Pancreas (tissue), 10 donors: ENCODE data around the gene EPHA1. TPM values are rescaled to one million over a fixed set of nuclear protein-coding genes. Genes with fewer than 3 reads are reported as not detected.

ENCODE experiments used
- ATAC-seq, 4 donors: fragments of 200-7000 bp; cut with Tn5 transposase; one replicate each; pipeline versions ENCODE4 v1.8.0 to v1.9.1; 2020; ENCODE audit warnings: mild to moderate bottlenecking in 4 of 4, moderate library complexity in 4 of 4
- DNase-seq, 6 donors: peaks; one replicate each; pipeline ENCODE4 v3.0.0-alpha.2; 2020
- FAIRE-seq: peaks from 2 replicates; lab custom pipeline; 2012; peaks lifted over from hg19 to GRCh38; lab: Jason Lieb, UNC
- H3K27ac ChIP-seq, 4 donors: fragments of 200-600 bp; sonication (generic); 1 replicate in 3 of 4; 2 replicates in 1 of 4; pipeline versions ENCODE4 v1.5.0 to v1.8.0; 2020
- H3K27me3 ChIP-seq, 4 donors: fragments of 200-600 bp; one replicate each; pipeline ENCODE4 v1.8.0; 2021
- H3K36me3 ChIP-seq, 3 donors: fragments of 200-600 bp; sonication (generic) in 1 of 3; one replicate each; pipeline versions ENCODE4 v1.5.0 to v1.8.0; 2020 to 2021
- H3K4me1 ChIP-seq, 3 donors: fragments of 200-600 bp; one replicate each; pipeline ENCODE4 v1.8.0; 2021
- H3K4me3 ChIP-seq, 4 donors: fragments of 200-600 bp; sonication (generic) in 2 of 4; one replicate each; pipeline versions ENCODE4 v1.5.0 to v1.8.0; 2020 to 2021
- H3K9me3 ChIP-seq, 4 donors: fragments of 200-600 bp; one replicate each; pipeline ENCODE4 v1.8.0; 2021
- WGBS, 2 donors: extraction: QIAGEN DNeasy Blood & Tissue Kit; methylation state at CpG; one replicate each; pipeline ENCODE4 v1.1.7; 2013; 5-methylcytosine and 5-hydroxymethylcytosine counted together
- intact Hi-C, 3 donors: fragments of 100-400 bp; cut with DNase I; formaldehyde crosslinking; loops; one replicate each; pipeline versions ENCODE4 v1.11.1 to v1.14.2; 2022
- polyA plus RNA-seq, 2 donors: library from polyadenylated mRNA; stranded (reverse); fragments of 200-250 nt; gene quantifications; one replicate each; pipeline ENCODE4 v1.2.3, GENCODE V29; 2013
- total RNA-seq, 6 donors: library from RNA; stranded (reverse); fragmentation: NEBNext Ultra II Directional in 4 of 6; extraction: Animal tissue kit (Norgen Biotek cat#: 25700) in 4 of 6; gene quantifications; one replicate each; pipeline versions ENCODE4 v1.2.1 to v1.2.4, GENCODE V29; 2021 to 2023
- TF ChIP-seq, protein P1 (sequence below), 4 donors: fragments of 200-600 bp; sonication (generic) in 3 of 4; IDR thresholded peaks; one replicate each; pipeline versions ENCODE4 v1.5.0 to v1.8.0; 2021; ENCODE audit warnings: antibody characterized with exemption in 4 of 4
- donor health status: healthy with polysubstance abuse.
- donor health status: DM: no; HTN: no; CAD: no; lungs with moderate emphysema.
- donor health status: DM: no; HTN: no; CAD: no.
- donor health status: control.
- donor health status: control.
- donor health status: Bipolar disorder and iron deficiency.
- donor health status: DM: yes; HTN: yes; CAD: no.
- donor health status: DM: no; HTN: no; CAD: no.
- donor health status: DM: no; HTN: no; CAD: no.
- donor health status: DM: yes; HTN: yes; CAD: no.

The EPHA1 gene
- total and polyA plus RNA-seq, 8 donors, result 5.3 to 14.2 (median 7.8) TPM

DNA sequence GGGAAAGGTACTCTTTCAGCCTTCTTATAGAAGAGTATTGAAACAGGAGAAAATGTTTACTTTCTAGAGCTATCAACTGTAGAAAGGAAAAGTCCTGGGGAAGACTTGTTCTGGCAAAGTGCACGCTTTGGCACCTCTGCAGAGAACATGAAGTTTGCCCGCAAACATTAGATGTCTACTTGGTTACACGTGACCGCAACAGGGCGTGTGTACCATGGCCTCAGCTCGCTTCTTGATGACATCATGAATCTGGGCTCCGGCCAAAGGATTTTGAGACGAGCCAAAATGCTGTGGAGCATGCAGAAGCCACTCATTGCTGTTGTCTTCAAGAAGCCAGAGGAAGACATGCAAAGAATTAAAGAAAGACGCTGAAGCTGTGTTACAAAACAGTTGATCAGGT lies 26.0 kb upstream of the EPHA1 start:
- Histone ChIP-seq H3K27me3 (peaks cover 0 to 4% (median 0%) of the 10 kb centered on the region in 4 donors), H3K4me1 (no peaks in the 10 kb centered on the region), H3K4me3 (no peak overlapping the region), H3K36me3 (no peaks in the 10 kb centered on the region), H3K9me3 (no peaks in the 10 kb centered on the region), H3K27ac (no peak overlapping the region)
- peak in 1 of 4 donors; percentile 27 for ATAC-seq
- no peak for DNase-seq
- WGBS, 2 donors, result 71 to 77% methylated on average over 9 of the region's 9 CpGs
- intact Hi-C loops, result no loop called here
- TF ChIP-seq, protein P1, sequence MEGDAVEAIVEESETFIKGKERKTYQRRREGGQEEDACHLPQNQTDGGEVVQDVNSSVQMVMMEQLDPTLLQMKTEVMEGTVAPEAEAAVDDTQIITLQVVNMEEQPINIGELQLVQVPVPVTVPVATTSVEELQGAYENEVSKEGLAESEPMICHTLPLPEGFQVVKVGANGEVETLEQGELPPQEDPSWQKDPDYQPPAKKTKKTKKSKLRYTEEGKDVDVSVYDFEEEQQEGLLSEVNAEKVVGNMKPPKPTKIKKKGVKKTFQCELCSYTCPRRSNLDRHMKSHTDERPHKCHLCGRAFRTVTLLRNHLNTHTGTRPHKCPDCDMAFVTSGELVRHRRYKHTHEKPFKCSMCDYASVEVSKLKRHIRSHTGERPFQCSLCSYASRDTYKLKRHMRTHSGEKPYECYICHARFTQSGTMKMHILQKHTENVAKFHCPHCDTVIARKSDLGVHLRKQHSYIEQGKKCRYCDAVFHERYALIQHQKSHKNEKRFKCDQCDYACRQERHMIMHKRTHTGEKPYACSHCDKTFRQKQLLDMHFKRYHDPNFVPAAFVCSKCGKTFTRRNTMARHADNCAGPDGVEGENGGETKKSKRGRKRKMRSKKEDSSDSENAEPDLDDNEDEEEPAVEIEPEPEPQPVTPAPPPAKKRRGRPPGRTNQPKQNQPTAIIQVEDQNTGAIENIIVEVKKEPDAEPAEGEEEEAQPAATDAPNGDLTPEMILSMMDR (IDR thresholded peaks at IDR 0.05), result no peak
- no peak for FAIRE-seq

DNA sequence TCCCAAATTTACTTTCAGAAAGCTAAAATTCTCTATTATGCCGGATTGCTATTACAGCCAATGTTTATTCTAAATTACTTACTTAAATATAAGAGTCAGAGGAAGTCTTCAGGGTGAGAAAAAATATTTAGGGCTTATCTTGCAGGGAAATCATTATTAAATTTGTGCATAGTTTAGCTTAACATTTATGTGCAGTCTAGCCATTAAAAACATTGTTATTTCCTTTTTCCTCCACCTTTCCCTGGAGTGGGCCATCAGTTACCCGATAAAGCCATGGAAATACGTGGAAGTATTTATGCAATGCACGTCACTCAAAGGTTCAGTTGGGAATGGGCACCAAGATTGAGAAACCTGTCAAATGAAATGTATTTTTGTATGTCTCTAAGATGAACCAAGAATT lies 25.1 kb upstream of the EPHA1 start:
- TF ChIP-seq, protein P1 (IDR thresholded peaks at IDR 0.05), result no peak
- ATAC-seq, result no peak
- Histone ChIP-seq H3K4me3 (no peak overlapping the region), H3K9me3 (no peaks in the 10 kb centered on the region), H3K27me3 (peaks cover 0 to 4% (median 0%) of the 10 kb centered on the region in 4 donors), H3K27ac (no peak overlapping the region), H3K36me3 (no peaks in the 10 kb centered on the region), H3K4me1 (no peaks in the 10 kb centered on the region)
- 77 to 85% methylated on average over 4 of the region's 4 CpGs for WGBS, 2 donors
- intact Hi-C loops, result no loop called here
- DNase-seq, result no peak
- FAIRE-seq, result no peak

DNA sequence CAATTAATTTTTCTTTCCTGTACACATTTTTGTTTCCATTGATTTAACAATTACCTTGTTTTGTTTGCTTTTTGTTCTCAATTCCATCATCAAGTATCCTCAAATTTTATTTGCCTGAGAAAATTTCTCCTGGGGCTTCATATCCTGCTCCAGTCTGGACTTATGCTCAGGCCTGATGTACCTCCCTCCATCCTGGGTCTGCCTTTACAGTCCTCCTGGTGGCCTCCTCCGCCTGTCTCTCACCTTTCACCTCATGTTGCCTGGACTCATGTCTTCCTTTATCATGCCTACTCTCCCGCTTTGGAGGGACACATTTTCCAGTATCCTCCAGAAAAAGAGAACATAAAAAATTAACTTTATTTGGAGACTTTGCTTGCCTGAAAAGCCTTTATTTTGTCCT lies 22.5 kb upstream of the EPHA1 start:
- TF ChIP-seq, protein P1 (IDR thresholded peaks at IDR 0.05), result no peak

DNA sequence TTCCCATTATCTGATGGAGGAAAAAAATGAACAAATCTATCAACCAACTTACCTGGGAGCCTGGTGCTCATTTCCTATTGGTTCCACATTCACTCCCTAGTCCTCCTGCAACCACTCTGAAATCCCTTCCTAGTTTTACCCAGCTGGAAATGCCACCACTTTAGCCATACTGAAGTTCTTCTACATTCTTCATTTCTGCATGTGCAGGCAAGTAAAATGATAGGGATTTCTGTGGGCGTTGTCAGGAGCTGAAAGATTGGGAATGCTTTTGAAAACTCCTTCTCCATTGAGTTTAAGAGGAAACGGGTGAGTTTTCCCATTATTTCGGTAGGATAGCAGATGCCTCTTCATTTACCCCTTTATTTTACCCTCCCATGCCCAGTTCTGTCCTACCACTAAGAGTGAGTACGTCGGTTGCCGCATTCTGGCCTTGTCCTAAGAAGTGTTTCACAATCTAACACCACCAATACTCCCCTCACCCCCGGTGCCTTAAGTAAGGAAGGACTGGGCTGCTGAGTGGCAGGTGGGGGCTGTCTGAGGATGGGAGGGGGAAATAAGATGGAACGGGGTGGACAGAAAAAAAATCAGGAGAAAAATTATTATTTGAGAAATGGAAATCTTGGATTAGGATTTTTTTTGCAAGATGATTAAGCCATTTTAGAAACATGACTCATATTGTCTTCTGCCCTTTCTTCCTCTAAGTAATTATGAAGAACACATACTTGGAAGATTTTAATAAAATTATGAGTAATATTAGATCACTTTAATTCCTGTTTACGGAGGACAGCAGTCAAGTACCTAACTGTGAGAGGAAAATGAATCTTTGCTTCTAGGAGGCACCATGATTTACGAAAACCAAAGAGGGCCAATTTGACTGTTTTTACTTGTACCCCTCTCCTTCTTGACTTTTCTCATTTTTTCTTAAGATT lies 21.4 kb upstream of the EPHA1 start:
- WGBS, 2 donors, result 71 to 81% methylated on average over 10 of the region's 10 CpGs
- H3K9me3 ChIP-seq, result no peaks in the 10 kb centered on the region
- H3K27me3 ChIP-seq, result peaks cover 0 to 4% (median 0%) of the 10 kb centered on the region in 4 donors
- no peak overlapping the region for H3K27ac ChIP-seq
- no peak for FAIRE-seq
- TF ChIP-seq, protein P1 (IDR thresholded peaks at IDR 0.05), result no peak
- no peak for ATAC-seq
- intact Hi-C loops, result no loop called here
- H3K4me1 ChIP-seq, result no peaks in the 10 kb centered on the region
- H3K4me3 ChIP-seq, result no peak overlapping the region
- no peak for DNase-seq
- H3K36me3 ChIP-seq, result no peaks in the 10 kb centered on the region

More for the DNA sequence above, 22.5 kb upstream of the EPHA1 start:
- ATAC-seq (no peak), DNase-seq (no peak), FAIRE-seq (no peak)
- Histone ChIP-seq H3K27ac (no peak overlapping the region), H3K36me3 (no peaks in the 10 kb centered on the region), H3K9me3 (no peaks in the 10 kb centered on the region), H3K4me1 (no peaks in the 10 kb centered on the region), H3K27me3 (peaks cover 0 to 4% (median 0%) of the 10 kb centered on the region in 4 donors), H3K4me3 (no peak overlapping the region)
- 46 to 64% methylated on average over 2 of the region's 2 CpGs for WGBS, 2 donors
- intact Hi-C loops, result no loop called here
